GM12872 (cell line): ENCODE measurements around the gene THAP8.

ENCODE experiments used
- TF ChIP-seq, protein P1 (sequence below): IDR thresholded peaks from 3 replicates; pipeline ENCODE4 v1.5.1; 2011; ENCODE audit warnings: low read depth, mild to moderate bottlenecking, low read length, moderate library complexity; ENCODE audit not compliant: insufficient read depth

Gene THAP8

DNA sequence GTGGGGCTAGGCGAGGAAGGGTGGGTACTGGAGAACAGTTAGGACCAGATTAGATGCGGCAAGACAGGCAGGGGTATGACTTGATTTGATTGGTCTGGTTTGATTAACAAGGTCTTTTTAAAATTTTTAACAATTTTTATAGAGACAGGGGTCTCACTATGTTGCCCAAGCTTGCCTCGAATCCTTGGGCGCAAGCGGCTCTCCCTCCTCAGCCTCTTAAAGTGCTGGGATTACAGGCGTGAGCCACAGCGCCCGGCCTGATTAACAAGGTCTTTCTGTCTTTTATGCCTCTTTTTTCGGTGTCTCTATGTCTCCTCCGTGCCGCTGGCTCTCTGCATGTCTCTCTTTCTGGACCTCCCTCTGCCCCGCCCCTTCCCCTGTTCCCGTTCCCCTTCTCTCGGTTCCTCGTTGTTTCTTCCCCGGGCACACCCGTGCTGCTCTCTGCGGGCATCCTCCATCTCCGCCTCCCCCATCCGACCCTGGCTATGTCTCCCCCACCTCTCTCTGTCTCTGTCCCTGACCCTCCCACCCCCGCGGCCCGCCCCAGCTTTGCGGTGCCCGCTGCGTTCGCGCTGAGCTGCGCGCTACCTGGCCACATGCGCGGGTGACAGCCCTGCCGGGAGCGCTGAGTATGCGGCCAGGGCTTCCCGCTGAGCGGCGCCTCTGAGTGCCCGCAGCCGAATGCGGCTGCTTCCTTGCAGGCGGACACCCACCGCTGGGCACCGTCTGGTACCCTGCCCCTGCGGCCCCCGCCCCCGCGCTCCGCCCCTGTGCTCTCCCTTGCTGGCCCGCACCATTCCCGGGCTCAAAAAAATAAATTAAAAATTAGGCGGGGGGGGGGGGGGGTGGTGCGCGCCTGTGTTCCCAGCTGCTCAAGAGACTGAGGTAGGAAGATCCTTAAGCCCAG lies 67.2 kb downstream of the THAP8 start:
- TF ChIP-seq, protein P1, sequence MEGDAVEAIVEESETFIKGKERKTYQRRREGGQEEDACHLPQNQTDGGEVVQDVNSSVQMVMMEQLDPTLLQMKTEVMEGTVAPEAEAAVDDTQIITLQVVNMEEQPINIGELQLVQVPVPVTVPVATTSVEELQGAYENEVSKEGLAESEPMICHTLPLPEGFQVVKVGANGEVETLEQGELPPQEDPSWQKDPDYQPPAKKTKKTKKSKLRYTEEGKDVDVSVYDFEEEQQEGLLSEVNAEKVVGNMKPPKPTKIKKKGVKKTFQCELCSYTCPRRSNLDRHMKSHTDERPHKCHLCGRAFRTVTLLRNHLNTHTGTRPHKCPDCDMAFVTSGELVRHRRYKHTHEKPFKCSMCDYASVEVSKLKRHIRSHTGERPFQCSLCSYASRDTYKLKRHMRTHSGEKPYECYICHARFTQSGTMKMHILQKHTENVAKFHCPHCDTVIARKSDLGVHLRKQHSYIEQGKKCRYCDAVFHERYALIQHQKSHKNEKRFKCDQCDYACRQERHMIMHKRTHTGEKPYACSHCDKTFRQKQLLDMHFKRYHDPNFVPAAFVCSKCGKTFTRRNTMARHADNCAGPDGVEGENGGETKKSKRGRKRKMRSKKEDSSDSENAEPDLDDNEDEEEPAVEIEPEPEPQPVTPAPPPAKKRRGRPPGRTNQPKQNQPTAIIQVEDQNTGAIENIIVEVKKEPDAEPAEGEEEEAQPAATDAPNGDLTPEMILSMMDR, result no peak

DNA sequence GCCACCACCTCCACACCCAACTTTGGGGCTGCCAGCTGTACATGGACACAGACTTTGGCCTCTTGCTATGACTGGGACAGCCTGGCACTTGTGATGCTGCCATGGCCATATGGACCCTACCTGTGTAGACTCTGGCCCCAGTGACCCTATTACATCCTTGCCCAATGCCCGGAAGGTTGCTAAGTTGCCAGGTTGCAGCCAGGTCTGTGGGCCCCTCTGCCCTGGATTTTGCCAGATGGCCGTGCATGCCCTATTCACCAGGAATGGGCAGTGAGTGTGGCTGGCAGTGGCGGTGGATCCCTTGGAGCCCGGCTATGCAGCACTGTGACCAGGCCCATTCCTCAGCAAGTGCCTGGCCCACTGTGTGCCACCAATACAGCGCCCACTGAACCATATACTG lies 68.0 kb downstream of the THAP8 start:
- TF ChIP-seq, protein P1, result no peak
